Measurements from ENCODE around the gene UBALD2. TPM values are rescaled to one million over a fixed set of nuclear protein-coding genes. Genes with fewer than 3 reads are reported as not detected.
A peak's percentile ranks its signal among the peaks of the same experiment; 100 is the strongest.

UBALD2 gene
- total and polyA plus RNA-seq, 2 donors (not counting 3 experiments of a cell fraction or from before 2014, with no cell fraction given), result 46.9 to 70.9 TPM

GRCh38 chr17:76263896-76264295, 1.3 kb upstream of the UBALD2 start:
- Histone ChIP-seq H3K4me1 (ENCODE audit: control insufficient read depth, extremely low read depth, insufficient read depth, low read length) (peaks cover 54% of the 10 kb centered on the region), H3K9me3 (replicated peaks; ENCODE audit: control insufficient read depth, insufficient read depth, low read length) (no peaks in the 10 kb centered on the region), H3K4me2 (ENCODE audit: insufficient read depth, low read length) (no peak overlapping the region), H3K27ac (ENCODE audit: insufficient read depth, low read depth, low read length) (peak overlapping the region; percentile 97), H4K20me1 (replicated peaks; ENCODE audit: control insufficient read depth, extremely low read depth, insufficient read depth, low read length) (no peaks in the 10 kb centered on the region), H3K27me3 (ENCODE audit: control insufficient read depth in 2 of 2, insufficient read depth in 2 of 2, low read length in 2 of 2) (no peaks in the 10 kb centered on the region), H2AFZ (ENCODE audit: low read depth, low read length) (no peak overlapping the region), H3K9ac (replicated peaks; ENCODE audit: extremely low read depth, insufficient read depth, low read length) (peak overlapping the region; percentile 80), H3K4me3 (replicated peaks in 1 of 3; ENCODE audit: insufficient read depth in 1 of 3, low read depth in 1 of 3, low read length in 3 of 3) (no peak overlapping the region), H3K36me3 (ENCODE audit: control insufficient read depth in 2 of 2, extremely low read depth in 1 of 2, insufficient read depth in 2 of 2, low read length in 2 of 2) (no peaks in the 10 kb centered on the region), H3K79me2 (ENCODE audit: control insufficient read depth, insufficient read depth, low read length) (peaks cover 32% of the 10 kb centered on the region), H3K9me1 (replicated peaks; ENCODE audit: control insufficient read depth, extremely low read depth, insufficient read depth, low read length) (no peaks in the 10 kb centered on the region)
- DNase-seq (ENCODE audit: low read depth, low spot score) (no peak), FAIRE-seq (peak; percentile 33)
- intact Hi-C loops (cut with micrococcal nuclease) (loop anchor here (2.0 to 5.0 kb wide), 2 partner anchors 23 to 142 kb away; partner anchors contain the start of gene RNF157), dilution Hi-C loops (cut with MboI; ENCODE audit: extremely low pct_ligation_motif_present, low sequenced_read_pairs) (no loop called here)
- POLR2A ChIA-PET, result no interaction called here
- BruUV-seq (replicated peaks), result no TSS peak
- TF ChIP-seq MAX (IDR thresholded peaks at IDR 0.05; ENCODE audit: insufficient read depth, insufficient read length), result no peak
- no peak for TF ChIP-seq FOS (IDR thresholded peaks at IDR 0.05; ENCODE audit: borderline replicate concordance, insufficient read depth, low read length)
- no peak for TF ChIP-seq GATA2 (IDR thresholded peaks at IDR 0.05; ENCODE audit: insufficient read depth, insufficient read length, low read depth, low read length)
- CTCF ChIA-PET, result interaction anchor here (0.9 to 1.5 kb wide), 2 partner anchors 15 kb away, joined by 3 to 5 read pairs; no protein-coding TSS in a partner anchor

GRCh38 chr17:76264425-76264754, 758 bp upstream of the UBALD2 start:
- intact Hi-C loops (cut with micrococcal nuclease) (loop anchor here (2.0 to 5.0 kb wide), 2 partner anchors 24 to 142 kb away; partner anchors contain the start of gene RNF157), dilution Hi-C loops (cut with MboI; ENCODE audit: extremely low pct_ligation_motif_present, low sequenced_read_pairs) (no loop called here)
- Histone ChIP-seq H3K27me3 (ENCODE audit: control insufficient read depth in 2 of 2, insufficient read depth in 2 of 2, low read length in 2 of 2) (no peaks in the 10 kb centered on the region), H3K9ac (replicated peaks; ENCODE audit: extremely low read depth, insufficient read depth, low read length) (peak overlapping the region; percentile 80), H4K20me1 (replicated peaks; ENCODE audit: control insufficient read depth, extremely low read depth, insufficient read depth, low read length) (no peaks in the 10 kb centered on the region), H3K9me3 (replicated peaks; ENCODE audit: control insufficient read depth, insufficient read depth, low read length) (no peaks in the 10 kb centered on the region), H3K27ac (ENCODE audit: insufficient read depth, low read depth, low read length) (peak overlapping the region; percentile 97), H3K4me2 (ENCODE audit: insufficient read depth, low read length) (peak overlapping the region; percentile 91), H3K4me1 (ENCODE audit: control insufficient read depth, extremely low read depth, insufficient read depth, low read length) (peaks cover 54% of the 10 kb centered on the region), H3K79me2 (ENCODE audit: control insufficient read depth, insufficient read depth, low read length) (peaks cover 37% of the 10 kb centered on the region), H3K9me1 (replicated peaks; ENCODE audit: control insufficient read depth, extremely low read depth, insufficient read depth, low read length) (no peaks in the 10 kb centered on the region), H3K36me3 (ENCODE audit: control insufficient read depth in 2 of 2, extremely low read depth in 1 of 2, insufficient read depth in 2 of 2, low read length in 2 of 2) (no peaks in the 10 kb centered on the region), H3K4me3 (replicated peaks in 1 of 3; ENCODE audit: insufficient read depth in 1 of 3, low read depth in 1 of 3, low read length in 3 of 3) (peak overlapping the region in 1 of 3 experiments; percentile 36), H2AFZ (ENCODE audit: low read depth, low read length) (peak overlapping the region; percentile 16)
- CTCF ChIA-PET, result interaction anchor here (0.9 to 1.4 kb wide), 3 partner anchors 15 to 82 kb away, joined by 3 to 5 read pairs (median 4); no protein-coding TSS in a partner anchor
- POLR2A ChIA-PET, result interaction anchor here (0.9 to 1.0 kb wide), 2 partner anchors 10 to 15 kb away, joined by 3 to 4 read pairs; no protein-coding TSS in a partner anchor
- DNase-seq (ENCODE audit: low read depth, low spot score) (no peak), FAIRE-seq (no peak)
- BruUV-seq (replicated peaks), result TSS peak; percentile 4
- TF ChIP-seq CTCF (IDR thresholded peaks at IDR 0.05; ENCODE audit: extremely low read depth in 1 of 2, insufficient read depth in 1 of 2, low read depth in 1 of 2, low read length in 2 of 2) (no peak), EZH2 (IDR thresholded peaks at IDR 0.05; ENCODE audit: borderline replicate concordance, low read depth, low read length, severe bottlenecking) (no peak), JUN (IDR thresholded peaks at IDR 0.05; ENCODE audit: borderline replicate concordance, insufficient read depth, insufficient read length, low read depth) (no peak), FOS (IDR thresholded peaks at IDR 0.05; ENCODE audit: borderline replicate concordance, insufficient read depth, low read length) (no peak), POLR2AphosphoS5 (IDR thresholded peaks at IDR 0.05; ENCODE audit: insufficient read depth, low read depth, low read length) (no peak), GATA2 (IDR thresholded peaks at IDR 0.05; ENCODE audit: insufficient read depth, insufficient read length, low read depth, low read length) (no peak), MYC (IDR thresholded peaks at IDR 0.05; ENCODE audit: low read depth, low read length) (no peak), POLR2A (IDR thresholded peaks at IDR 0.05; ENCODE audit: low read depth, low read length) (no peak), MAX (IDR thresholded peaks at IDR 0.05; ENCODE audit: insufficient read depth, insufficient read length) (no peak)

Data from endothelial cell of umbilical vein (primary cell).